HepG2 (cell line): ENCODE data around the gene THRAP3. TPM values are rescaled to one million over a fixed set of nuclear protein-coding genes. Genes with fewer than 3 reads are reported as not detected.

Experiments
- AGO1 ChIP-seq: fragments of 200-400 bp; formaldehyde crosslinking; IDR thresholded peaks from 2 replicates; pipeline ENCODE4 v1.6.1; 2017; ENCODE audit warnings: mild to moderate bottlenecking, low read depth, low read length, moderate library complexity; ENCODE audit not compliant: poor library complexity, severe bottlenecking
- CBFB ChIP-seq: sonication (generic); formaldehyde crosslinking; IDR thresholded peaks from 2 replicates; pipeline ENCODE4 v1.4.0; 2020; ENCODE audit warnings: missing genetic modification reagents
- GLI4 ChIP-seq: sonication (generic); formaldehyde crosslinking; IDR thresholded peaks from 2 replicates; pipeline ENCODE4 v1.5.1; 2020; ENCODE audit warnings: missing genetic modification reagents, mild to moderate bottlenecking, moderate library complexity, borderline replicate concordance
- IKZF4 ChIP-seq: sonication (generic); formaldehyde crosslinking; IDR thresholded peaks from 2 replicates; pipeline ENCODE4 v1.5.1; 2020; ENCODE audit warnings: borderline replicate concordance, mild to moderate bottlenecking, low read depth, missing genetic modification reagents; ENCODE audit errors: not compliant biosample characterization
- MAFK ChIP-seq, 2 experiments: IDR thresholded peaks in 1 of 2; conservative IDR thresholded peaks in 1 of 2; 2 replicates each; pipeline ENCODE4 v1.6.1; 2011; ENCODE audit warnings: improper control_type of control experiment in 2 of 2, low read length in 2 of 2
- REPIN1 ChIP-seq: sonication (generic); formaldehyde crosslinking; IDR thresholded peaks from 2 replicates; pipeline ENCODE4 v1.8.0; 2022; ENCODE audit warnings: missing genetic modification reagents, low read depth, mild to moderate bottlenecking, borderline replicate concordance
- RNF2 ChIP-seq: fragments of 450-650 bp; conservative IDR thresholded peaks from 2 replicates; pipeline ENCODE4 v1.6.1; 2016; ENCODE audit warnings: low read depth
- ZNF253 ChIP-seq: sonication (generic); formaldehyde crosslinking; IDR thresholded peaks from 2 replicates; pipeline ENCODE4 v1.8.0; 2022; ENCODE audit warnings: mild to moderate bottlenecking, missing genetic modification reagents, borderline replicate concordance
- ZNF468 ChIP-seq: sonication (generic); formaldehyde crosslinking; IDR thresholded peaks from 2 replicates; pipeline ENCODE4 v1.8.0; 2022; ENCODE audit warnings: mild to moderate bottlenecking, moderate library complexity, missing genetic modification reagents
- ZNF563 ChIP-seq: sonication (generic); formaldehyde crosslinking; IDR thresholded peaks from 2 replicates; pipeline ENCODE4 v1.8.0; 2022; ENCODE audit warnings: mild to moderate bottlenecking, moderate library complexity, missing genetic modification reagents
- polyA plus RNA-seq, 8 experiments: library from polyadenylated mRNA; depleted of rRNA in 3 of 8; stranded (reverse) in 7 of 8; unstranded in 1 of 8; fragments of >200 nt; fragmentation: Illumina TruSeq in 4 of 8; extraction: Trizol in 4 of 8; gene quantifications; 2 replicates each; pipeline versions ENCODE4 v1.2.1 to v1.2.3, GENCODE V29; 2011 to 2016; ENCODE audit warnings: low read depth in 4 of 8, missing spikeins in 1 of 8, mixed read lengths in 1 of 8; ENCODE audit not compliant: insufficient read depth in 1 of 8
- total RNA-seq, 5 experiments: library from RNA; depleted of rRNA; stranded (reverse); fragments of >200 nt; fragmentation: Illumina TruSeq; extraction: Trizol; gene quantifications; 2 replicates each; pipeline ENCODE4 v1.2.3, GENCODE V29; 2016; ENCODE audit warnings: low read depth in 1 of 5
- TF ChIP-seq, protein P1 (sequence below): sonication (generic); formaldehyde crosslinking; conservative IDR thresholded peaks from 2 replicates; pipeline ENCODE4 v1.4.0; 2020; ENCODE audit warnings: missing genetic modification reagents
- TF ChIP-seq, protein P2 (sequence below): sonication (generic); formaldehyde crosslinking; IDR thresholded peaks from 2 replicates; pipeline ENCODE4 v1.5.1; 2020; ENCODE audit warnings: mild to moderate bottlenecking, missing genetic modification reagents
- TF ChIP-seq, protein P3 (sequence below): sonication (generic); formaldehyde crosslinking; IDR thresholded peaks from 2 replicates; pipeline ENCODE4 v1.5.0; 2020; ENCODE audit warnings: missing genetic modification reagents, mild to moderate bottlenecking, borderline replicate concordance
- TF ChIP-seq, protein P4 (sequence below): sonication (generic); formaldehyde crosslinking; IDR thresholded peaks from 2 replicates; pipeline ENCODE4 v1.4.0; 2020; ENCODE audit warnings: missing genetic modification reagents

Gene THRAP3
- total and polyA plus RNA-seq, 2 of the 13 experiments (the other 11 are each of a cell fraction or from before 2014, with no cell fraction given) = 45.0 to 92.6 TPM

DNA sequence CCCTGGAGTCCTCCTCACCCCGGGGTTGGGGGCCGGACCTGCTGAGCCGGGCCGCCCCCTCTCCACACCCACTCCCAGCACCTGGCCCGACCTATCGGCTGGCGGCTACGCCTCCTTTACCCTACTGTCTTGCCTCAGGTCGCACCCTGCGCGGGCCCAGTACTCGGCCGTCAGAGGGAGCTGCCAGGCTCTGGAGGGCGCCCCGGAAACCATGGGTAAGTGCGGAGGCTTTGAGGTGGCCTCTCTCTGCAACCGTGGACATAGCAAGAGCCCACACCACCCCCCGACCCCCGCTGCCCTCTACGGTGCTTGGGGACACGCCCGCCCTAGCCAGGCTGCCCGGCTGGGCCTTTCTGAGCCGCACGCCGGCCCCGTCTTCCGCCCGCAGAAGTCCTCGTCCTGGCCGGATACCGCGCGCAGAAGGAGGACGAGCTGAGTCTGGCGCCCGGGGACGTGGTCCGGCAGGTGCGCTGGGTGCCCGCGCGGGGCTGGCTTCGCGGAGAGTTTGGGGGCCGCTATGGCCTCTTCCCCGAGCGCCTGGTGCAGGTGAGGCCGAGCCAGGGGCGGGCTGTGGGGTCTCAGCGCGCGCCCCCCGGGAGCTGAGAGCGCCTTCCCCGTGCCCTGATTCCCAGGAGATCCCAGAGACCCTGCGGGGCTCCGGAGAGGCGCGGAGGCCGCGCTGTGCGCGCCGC is 82.1 kb downstream of the THRAP3 start, which contains the start of gene SH3D21 (continued):
- TF ChIP-seq ZNF253 = no peak
- TF ChIP-seq, protein P1, sequence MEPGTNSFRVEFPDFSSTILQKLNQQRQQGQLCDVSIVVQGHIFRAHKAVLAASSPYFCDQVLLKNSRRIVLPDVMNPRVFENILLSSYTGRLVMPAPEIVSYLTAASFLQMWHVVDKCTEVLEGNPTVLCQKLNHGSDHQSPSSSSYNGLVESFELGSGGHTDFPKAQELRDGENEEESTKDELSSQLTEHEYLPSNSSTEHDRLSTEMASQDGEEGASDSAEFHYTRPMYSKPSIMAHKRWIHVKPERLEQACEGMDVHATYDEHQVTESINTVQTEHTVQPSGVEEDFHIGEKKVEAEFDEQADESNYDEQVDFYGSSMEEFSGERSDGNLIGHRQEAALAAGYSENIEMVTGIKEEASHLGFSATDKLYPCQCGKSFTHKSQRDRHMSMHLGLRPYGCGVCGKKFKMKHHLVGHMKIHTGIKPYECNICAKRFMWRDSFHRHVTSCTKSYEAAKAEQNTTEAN = no peak; the same call in 1 of the 2 replicates
- peak; percentile 44 for TF ChIP-seq REPIN1
- peak; percentile 10 for TF ChIP-seq IKZF4
- peak; percentile 83; the same call in 1 of the 2 replicates for TF ChIP-seq ZNF563 (CRISPR knock-in tag)
- TF ChIP-seq ZNF468 (CRISPR knock-in tag) = peak; percentile 47; the same call in 1 of the 2 replicates
- peak; percentile 89; the same call in 1 of the 2 replicates for TF ChIP-seq GLI4 (CRISPR knock-in tag)
- no peak for TF ChIP-seq RNF2
- no peak for TF ChIP-seq CBFB (CRISPR knock-in tag)
- TF ChIP-seq, protein P2, sequence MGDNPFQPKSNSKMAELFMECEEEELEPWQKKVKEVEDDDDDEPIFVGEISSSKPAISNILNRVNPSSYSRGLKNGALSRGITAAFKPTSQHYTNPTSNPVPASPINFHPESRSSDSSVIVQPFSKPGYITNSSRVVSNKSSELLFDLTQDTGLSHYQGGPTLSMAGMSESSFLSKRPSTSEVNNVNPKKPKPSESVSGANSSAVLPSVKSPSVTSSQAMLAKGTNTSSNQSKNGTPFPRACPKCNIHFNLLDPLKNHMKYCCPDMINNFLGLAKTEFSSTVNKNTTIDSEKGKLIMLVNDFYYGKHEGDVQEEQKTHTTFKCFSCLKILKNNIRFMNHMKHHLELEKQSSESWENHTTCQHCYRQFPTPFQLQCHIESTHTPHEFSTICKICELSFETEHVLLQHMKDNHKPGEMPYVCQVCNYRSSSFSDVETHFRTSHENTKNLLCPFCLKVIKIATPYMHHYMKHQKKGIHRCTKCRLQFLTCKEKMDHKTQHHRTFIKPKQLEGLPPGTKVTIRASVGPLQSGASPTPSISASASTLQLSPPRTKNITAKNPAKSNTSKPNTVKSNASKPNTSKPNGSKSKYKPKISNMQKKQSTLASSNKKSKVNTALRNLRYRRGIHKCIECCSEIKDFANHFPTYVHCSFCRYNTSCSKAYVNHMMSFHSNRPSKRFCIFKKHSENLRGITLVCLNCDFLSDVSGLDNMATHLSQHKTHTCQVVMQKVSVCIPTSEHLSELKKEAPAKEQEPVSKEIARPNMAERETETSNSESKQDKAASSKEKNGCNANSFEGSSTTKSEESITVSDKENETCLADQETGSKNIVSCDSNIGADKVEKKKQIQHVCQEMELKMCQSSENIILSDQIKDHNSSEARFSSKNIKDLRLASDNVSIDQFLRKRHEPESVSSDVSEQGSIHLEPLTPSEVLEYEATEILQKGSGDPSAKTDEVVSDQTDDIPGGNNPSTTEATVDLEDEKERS (CRISPR knock-in tag) = no peak
- TF ChIP-seq, protein P3, sequence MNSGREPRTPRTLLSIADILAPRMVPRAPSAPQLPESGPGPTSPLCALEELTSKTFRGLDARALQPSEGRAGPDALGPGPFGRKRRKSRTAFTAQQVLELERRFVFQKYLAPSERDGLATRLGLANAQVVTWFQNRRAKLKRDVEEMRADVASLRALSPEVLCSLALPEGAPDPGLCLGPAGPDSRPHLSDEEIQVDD (CRISPR knock-in tag) = peak; percentile 79
- no peak for TF ChIP-seq MAFK (conservative IDR thresholded peaks at IDR 0.05 in 1 of 2, IDR thresholded peaks at IDR 0.05 in 1 of 2; ENCODE audit: low read length in 2 of 2)
- TF ChIP-seq, protein P4, sequence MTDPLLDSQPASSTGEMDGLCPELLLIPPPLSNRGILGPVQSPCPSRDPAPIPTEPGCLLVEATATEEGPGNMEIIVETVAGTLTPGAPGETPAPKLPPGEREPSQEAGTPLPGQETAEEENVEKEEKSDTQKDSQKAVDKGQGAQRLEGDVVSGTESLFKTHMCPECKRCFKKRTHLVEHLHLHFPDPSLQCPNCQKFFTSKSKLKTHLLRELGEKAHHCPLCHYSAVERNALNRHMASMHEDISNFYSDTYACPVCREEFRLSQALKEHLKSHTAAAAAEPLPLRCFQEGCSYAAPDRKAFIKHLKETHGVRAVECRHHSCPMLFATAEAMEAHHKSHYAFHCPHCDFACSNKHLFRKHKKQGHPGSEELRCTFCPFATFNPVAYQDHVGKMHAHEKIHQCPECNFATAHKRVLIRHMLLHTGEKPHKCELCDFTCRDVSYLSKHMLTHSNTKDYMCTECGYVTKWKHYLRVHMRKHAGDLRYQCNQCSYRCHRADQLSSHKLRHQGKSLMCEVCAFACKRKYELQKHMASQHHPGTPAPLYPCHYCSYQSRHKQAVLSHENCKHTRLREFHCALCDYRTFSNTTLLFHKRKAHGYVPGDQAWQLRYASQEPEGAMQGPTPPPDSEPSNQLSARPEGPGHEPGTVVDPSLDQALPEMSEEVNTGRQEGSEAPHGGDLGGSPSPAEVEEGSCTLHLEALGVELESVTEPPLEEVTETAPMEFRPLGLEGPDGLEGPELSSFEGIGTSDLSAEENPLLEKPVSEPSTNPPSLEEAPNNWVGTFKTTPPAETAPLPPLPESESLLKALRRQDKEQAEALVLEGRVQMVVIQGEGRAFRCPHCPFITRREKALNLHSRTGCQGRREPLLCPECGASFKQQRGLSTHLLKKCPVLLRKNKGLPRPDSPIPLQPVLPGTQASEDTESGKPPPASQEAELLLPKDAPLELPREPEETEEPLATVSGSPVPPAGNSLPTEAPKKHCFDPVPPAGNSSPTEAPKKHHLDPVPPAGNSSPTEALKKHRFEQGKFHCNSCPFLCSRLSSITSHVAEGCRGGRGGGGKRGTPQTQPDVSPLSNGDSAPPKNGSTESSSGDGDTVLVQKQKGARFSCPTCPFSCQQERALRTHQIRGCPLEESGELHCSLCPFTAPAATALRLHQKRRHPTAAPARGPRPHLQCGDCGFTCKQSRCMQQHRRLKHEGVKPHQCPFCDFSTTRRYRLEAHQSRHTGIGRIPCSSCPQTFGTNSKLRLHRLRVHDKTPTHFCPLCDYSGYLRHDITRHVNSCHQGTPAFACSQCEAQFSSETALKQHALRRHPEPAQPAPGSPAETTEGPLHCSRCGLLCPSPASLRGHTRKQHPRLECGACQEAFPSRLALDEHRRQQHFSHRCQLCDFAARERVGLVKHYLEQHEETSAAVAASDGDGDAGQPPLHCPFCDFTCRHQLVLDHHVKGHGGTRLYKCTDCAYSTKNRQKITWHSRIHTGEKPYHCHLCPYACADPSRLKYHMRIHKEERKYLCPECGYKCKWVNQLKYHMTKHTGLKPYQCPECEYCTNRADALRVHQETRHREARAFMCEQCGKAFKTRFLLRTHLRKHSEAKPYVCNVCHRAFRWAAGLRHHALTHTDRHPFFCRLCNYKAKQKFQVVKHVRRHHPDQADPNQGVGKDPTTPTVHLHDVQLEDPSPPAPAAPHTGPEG (CRISPR knock-in tag) = no peak; the same call in 1 of the 2 replicates
- TF ChIP-seq AGO1 = peak; percentile 72
